ENCODE results near the gene MACROH2A2.
"Not testable (repeated sequence)": the region's sequence is repeated elsewhere in the genome, so short reads cannot be mapped to it uniquely, and the experiment has no call there.

MACROH2A2 gene

DNA sequence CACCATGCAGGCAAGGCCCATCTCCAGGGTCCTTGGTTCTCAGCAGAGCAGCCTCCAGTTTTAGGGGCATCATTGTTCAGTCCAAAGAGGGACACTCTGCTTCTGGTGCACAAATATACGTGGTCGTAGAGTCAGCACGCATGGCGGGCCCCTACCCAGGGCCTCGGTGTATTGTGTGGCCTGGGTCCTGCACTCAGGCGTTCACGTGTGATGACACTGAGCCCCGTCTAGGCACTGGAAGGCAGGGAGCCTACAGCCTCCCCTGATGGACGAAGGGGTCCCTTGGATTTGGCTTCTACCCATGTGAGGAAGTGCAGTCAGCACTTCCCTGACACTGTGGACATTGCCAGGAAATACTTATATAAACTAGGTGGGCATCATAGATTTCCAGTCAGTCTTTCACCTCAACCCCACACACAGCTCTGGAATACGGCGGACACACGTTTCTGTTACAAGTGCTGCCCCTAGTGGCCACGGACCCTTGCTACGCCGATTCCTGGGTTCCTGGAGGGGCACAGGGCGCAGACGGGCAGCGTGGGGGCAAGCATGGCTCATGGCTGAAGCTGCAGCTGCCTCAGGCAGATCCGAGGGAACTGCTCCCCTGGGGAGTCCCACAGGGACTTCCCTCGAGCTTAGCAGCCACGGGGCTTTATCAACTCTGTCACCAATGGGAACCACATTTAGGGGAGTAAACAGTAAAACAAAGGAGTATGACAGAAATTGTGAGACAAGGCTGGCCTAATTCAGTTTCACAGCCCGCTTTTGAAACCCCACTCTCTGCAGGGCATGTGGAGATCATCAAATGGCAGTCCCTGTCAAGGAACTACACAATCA, 54.5 kb downstream of the MACROH2A2 start:
- no peak for DNase-seq

DNA sequence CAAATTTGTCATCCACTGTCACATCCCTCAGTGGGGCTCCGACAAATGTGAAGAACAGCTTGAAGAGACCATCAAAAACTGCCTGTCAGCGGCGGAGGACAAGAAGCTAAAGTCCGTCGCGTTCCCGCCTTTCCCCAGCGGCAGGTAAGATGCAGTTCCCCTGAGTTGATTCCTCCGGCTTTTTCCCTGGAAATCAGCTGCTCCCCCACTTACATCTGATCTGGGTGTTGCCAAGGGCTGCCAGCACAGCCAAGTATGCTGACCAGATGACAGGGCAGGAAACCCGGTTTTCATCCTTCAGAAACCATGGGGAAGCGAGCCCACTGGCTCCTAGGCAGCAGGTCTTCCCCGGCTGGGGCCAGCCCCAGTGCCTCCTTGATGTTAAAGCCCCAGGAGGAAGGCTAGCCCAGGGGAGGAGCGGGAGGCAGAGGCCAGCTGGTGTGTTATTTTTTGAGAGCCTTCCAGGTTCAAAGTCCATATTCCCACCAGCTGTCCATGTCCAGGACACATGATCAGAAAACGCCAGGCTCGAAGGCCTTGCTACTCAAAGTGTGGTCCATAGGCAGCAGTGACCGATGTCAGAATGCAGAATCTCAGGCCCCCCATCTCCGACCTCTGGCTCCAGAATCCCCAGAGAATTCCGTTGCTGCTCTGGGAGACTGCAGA, 56.6 kb downstream of the MACROH2A2 start:
- DNase-seq: no peak

DNA sequence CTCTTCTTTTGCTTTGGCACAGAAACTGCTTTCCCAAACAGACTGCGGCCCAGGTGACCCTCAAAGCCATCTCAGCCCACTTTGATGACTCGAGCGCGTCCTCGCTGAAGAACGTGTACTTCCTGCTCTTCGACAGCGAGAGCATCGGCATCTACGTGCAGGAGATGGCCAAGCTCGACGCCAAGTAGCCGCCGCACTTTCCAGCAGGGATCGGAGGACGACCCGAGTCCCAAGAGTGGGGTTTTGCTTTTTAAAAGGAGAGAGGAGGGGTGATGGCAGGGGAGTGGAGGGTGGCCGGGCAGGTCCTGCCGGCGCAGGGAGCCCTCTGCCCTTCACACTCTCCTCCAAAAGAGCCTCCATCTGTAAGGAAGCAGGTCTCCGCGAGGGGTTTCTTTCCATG, 58.9 kb downstream of the MACROH2A2 start:
- no peak for DNase-seq

DNA sequence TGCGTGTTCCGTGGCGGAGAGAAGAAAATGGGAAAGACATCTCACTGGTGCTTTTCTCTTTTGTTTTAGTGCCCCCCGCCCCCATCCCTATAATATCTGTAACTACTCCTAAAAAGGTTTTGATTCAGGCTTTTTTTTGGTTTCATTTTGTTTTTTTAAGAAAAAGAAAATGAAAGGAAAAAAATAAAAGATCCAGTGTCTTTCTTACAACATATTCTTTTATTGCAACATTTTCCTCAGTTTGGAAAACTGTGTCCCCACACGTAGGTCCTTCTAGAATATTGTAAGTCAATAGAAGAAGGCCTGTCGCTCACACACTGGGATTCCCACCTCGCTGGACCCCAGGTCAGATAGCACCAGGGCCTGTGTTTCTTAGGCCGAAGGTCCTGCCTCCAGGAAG, 59.4 kb downstream of the MACROH2A2 start:
- DNase-seq: no peak

DNA sequence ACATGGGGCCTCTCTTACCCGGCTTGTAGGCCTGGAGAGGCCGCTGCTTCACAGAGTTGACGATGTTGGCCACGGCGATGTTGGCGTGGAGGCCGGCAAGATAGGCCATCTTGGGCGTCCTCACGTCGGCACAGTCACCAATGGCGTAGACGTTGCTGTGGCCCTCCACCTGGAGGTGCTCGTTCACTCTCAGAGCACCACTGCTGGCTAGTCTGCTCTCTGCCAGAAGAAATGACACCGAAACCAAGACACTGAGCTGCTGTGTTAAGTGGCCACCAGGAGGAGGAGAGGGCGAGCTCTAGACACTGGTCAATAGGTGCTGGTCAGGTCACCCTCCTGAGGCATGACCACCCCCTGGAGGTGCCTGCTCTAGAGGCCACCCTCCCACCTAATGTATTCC, 62.3 kb downstream of the MACROH2A2 start:
- DNase-seq: no peak

DNA sequence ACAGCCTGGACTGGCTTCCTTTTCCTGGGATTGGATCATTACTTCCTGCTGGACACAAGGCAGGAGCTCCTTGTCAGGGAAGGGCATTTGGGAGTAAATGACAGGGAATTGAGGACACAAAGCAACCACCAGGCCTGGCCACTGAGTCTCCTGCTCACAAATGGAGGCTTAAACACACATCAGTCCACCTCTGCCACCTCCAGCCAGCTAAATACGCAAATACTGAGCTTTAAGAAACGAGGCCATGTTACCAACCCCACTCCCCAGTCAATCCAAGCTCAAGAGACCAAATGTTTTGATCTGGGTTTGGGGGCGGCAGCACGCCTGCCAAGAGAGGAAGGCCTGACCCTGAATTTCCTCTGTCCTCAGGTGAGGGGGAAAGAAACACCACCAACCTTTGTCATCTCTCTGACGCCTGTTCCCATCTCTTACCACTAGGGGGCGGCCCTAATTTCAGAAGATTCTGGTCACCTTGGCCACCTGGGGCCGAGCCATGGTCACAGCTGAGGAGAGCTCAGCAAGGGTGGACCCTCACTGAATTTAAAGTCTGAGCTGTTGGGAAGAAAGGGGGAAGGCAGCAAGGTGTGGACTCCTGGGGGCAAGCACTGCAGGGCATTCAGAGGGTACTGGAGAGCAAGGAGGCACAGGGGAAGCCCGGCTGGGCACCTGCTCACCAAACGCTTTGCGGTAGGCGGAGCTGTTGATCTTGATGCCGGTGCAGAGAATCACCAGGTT, 63.5 kb downstream of the MACROH2A2 start:
- DNase-seq: no peak

DNA sequence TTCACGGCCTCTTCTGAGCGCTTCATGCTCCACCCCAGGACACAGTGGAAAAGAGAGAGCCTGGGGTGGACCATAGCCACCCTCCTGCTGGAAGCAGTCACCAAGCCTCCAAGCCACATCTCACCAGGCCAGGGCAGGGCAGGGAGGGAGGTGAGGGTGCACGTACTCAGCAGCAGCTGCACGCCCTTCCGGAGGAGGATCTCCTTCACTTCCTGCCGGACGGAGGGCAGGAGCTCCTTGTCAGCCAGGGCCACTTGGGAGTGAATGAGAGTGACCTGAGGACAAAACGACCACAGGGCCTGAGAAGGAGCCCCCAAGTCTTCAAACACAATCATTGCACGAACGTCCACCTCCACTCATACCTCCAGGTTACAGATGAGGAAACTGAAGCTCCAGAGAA, 65.0 kb downstream of the MACROH2A2 start:
- DNase-seq: no peak

DNA sequence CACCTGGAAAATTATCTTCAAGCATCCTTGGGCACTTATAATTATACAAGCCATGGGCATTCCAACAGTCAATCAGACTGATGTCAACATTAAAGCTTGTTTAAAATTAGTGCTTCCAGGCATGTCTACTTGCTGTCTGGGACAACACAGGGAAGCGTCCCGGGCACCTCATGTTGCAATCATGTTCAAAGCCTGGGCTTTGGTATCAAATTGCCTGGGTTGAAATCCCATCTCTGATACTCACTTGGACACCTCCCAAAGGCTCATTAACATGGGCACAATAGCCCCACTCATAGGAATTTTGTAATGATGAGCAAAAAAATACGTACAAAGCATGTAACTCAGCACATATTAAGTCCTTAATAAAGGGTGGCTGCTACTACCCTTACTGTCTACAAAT, 65.5 kb downstream of the MACROH2A2 start:
- no peak for DNase-seq

DNA sequence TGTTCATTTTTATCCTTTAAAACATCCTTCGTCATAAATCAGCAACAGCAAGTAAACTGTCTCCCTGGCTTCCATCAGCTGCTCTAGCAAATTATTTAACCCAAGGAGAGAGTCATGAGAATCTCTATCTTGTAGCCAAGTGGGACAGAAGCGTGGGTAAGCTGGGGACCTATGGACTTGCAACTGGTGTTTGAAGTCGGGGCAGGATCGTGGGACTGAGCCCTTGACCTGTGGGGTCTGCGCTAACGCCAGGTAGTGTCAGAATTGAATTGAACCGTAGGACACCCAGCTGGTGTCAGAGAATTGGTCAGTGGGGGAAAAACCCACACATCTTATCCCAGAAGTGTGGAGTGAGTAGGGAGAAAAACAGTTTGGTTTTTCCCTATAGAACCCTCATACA, 66.6 kb downstream of the MACROH2A2 start:
- DNase-seq: no peak

DNA sequence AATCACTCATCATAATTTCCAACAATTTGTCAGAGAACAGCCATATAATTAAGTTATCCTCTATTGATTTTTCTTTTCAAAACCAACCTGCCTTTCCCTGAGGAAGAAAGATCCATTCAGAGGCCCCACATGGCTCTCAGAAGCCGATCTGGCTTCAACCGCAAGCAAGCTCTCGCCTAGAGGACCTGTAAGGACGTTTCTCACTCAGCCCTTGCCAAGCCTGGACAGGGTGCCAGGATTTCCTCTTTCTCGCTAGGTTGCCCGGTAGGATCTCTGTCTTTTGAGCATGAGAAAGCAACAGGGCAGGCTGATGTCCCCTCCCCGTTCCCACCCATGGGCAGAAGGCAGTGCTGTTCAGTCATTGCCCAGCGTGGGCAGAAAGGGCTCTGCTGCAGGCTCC, 67.0 kb downstream of the MACROH2A2 start:
- DNase-seq: no peak

DNA sequence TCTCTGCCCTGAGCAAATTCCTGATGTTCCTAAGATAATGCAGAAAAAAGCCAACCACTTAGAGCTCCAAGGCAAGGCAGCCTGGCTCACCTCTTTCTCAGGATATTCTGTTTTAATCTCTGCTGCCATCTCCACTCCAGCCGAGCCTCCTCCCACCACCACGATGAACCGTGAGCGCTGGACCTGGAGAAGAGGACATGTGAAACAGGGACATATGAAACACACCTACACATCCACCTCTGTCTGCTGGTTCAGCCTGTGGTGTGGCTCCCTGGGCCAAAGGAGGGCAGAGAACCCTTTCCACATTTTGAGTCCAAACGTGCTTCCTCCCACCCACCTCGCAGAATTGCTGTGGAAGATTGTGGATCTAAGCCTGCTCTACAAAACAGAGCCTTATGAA, 67.8 kb downstream of the MACROH2A2 start:
- no peak for DNase-seq

DNA sequence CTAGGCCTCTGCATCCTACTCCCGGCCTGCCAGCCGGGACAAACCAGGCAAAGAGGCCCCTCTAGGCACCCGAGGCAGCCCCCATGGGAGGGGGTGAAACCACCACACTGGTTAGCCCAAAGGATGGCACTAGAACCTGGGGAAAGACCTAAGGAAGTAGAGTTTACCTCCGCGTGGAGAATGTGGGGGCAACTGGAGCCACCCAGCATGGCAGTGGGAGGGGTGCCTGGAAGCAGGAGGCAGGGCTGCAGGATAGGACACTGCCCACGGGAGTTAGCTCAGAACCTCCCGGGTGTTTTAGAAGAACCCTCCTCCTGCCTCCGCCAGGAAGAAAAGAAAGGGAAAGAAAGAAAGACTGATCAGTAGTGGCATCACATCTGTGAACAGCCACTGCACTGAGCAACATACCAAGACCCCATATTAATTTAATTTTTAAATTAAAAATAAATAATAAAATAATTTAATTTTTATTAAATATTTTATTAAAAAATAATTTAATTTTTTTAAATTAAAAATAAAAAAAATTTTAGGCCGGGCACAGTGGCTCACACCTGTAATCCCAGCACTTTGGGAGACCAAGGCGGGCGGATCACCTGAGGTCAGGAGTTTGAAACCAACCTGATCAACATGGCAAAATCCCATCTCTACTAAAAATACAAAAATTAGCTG, 68.8 kb downstream of the MACROH2A2 start:
- no peak for DNase-seq

DNA sequence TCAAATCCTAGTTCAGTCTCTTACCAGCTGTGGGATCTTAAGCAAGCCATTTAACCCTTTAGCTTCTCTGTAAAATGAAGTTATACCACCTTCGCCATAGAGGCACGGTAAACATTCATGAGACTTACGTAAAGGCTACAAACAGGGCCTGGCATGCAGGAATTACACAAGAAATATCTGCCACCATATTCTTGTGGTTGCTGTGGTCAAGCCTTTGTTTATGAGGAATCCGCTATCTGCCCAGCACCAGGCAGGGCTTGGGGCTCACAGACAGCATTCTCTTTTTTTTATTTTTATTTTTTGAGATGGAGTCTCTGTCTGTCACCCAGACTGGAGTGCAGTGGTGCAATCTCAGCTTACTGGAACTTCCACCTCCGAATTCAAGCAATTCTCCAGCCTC, 70.1 kb downstream of the MACROH2A2 start:
- no peak for DNase-seq

DNA sequence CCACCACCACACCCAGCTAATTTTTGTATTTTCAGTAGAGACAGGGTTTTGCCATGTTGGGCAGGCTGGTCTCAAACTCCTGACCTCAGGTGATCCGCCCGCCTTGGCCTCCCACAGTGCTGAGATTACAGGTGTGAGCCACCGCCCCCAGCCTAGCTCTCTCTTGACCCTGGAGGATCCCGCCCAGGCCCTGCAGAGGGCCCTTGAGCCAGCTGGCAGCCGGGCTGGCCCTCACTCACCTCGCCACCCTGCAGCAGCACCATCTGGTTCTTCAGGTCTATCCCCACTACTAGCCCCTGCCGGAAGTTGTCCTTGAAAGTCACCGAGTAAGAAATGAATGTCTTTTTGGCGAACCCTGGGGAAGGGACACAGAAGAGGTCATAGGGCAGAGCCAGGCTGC, 70.5 kb downstream of the MACROH2A2 start:
- DNase-seq: not testable (repeated sequence)

DNA sequence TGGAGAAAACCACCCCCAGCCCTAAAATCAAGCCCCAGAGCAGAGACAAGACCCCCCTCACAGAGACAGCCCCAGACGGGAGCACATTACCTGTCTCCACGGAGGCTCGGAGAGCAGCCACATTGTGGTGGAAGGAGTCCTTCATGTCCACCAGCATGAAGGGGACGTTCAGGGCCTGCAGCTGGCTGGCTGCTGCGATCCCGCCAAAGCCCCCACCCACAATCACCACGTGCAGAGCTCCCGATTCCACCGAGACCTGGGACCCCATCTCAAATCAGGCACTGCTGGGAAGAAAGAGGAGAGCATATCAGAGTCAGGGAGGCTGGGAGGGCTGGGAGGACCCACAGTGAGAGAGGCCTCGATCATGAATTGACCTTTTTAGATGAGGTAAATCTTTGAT, 71.2 kb downstream of the MACROH2A2 start:
- DNase-seq: no peak

DNA sequence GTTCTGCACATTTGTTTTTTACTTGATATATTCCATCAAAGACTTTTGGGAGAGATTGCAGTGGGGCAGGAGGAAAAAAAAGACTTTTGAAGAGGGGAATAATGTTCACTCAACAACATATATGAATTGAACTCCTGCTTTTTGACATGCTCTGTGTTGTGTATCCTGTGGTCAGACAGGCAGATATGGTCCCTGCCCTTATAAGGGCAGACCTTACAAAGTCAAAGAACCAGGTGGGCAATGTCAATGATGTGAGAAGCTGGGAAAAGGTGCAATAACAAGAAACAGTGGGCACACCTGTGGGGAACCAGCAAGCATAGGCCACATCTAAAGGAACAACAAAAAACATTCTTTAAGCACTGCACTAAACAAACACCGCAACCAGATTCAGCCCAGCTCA, 71.8 kb downstream of the MACROH2A2 start:
- no peak for DNase-seq

DNA sequence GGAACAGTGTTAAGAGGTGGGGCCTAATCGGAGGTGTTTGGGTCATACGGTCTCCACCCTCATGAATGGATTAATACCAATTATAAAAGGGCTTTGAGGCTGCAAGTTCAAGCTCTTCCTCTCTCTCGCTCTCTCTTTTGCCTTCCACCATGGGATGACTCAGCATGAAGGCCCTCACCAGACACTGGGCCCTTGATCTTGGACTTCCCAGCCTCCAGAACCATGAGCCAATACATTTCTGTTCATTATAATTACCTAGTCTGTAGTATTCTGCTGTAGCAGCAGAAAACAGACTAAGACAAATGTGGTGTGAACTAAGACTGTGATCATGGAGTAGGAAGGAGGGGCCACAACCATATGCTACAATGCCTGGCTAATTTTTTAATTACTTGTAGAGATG, 72.3 kb downstream of the MACROH2A2 start:
- no peak for DNase-seq

DNA sequence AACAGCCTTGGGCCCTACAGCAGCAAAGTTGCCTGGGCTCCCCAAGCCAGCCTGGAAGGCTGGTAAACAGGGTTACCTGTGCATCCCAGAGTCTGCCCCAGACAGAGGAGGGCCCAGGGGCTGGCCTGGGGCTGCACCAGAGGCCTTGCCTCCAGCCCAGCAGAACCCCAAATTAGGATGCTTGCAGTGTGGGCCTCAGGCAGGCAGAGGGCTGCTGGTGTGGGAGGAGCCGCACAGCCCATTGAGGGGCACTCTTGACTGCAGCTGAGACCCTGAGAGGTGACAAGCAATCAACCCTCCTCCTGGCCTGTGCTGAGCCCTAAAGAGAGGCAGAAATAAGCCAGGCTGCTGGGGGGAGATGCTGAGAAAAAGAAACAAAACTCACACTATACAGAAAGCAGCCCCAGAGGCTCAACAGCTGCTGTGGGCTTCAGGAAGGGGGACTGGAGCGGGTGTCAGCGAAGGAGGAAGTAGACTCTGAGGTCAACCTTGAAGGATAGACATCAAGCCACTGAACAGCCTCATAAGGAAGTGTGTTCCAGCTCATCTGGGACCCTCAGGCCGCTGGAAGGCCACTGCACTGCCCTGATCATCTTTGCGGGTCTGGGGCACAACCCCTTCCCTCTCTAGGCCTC, 73.4 kb downstream of the MACROH2A2 start:
- no peak for DNase-seq

DNA sequence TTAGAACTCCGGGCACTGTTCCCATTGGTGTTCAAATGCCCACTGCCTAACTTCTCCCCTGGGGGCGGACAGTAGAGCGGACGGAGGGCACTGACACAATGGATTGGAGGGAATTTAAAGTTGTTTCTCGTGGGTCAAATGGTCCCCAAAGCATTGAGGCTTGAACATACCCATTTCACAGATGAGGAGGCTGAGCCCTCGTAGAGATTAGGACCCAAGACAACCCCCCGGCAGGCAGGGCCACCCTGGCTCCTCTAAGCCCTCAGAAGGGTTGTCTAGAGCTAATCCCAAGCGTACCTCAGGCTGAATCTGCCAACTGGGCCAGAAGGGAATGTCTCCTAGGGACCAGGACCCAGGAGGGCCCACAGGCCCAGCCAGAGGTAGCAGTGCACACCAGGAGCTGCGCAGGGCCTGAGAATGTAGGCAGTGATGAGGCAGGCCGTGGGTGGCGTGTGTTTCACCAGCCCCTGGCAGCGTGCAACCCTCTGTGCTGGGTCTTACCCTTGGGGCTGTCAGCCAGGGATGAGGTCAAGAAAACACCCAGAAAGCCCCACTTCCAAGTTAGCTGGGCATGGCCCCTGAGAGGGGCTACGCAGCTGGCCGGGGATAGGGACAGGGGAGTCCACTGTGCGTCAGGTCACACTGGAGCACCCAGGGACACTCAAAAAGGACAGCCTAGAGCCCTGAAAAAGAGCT, 74.2 kb downstream of the MACROH2A2 start:
- no peak for DNase-seq

DNA sequence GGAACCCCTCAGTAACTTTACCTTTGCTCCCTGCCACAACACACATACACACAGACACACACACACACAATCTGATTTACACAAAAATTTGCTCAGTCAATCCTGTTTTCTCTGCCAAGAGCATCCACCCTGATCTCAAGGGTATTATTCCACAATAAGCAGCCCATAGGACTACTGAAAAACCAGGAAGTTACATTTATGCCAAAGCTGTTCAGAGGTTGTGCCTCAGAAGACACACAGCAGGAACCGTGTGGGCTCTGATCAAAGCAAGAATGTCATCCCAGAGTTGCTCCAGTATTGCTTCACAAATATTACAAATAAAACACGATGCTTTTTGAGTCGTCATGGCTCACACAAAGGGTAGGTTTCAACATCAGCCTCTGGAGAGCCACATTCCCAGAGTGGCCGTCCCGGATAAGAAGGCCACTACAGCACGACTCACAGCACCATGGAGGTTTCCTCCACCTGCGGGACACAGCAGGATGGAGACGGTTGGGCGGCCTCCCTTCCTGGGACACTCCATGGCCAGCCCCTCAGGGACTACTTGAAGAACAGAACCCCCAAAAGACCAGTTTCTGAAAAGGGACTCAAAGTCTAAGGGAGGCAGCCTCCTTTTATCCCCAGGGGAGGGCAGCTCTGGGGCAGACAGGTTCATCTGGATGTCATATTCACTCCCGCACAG, 78.4 kb downstream of the MACROH2A2 start:
- DNase-seq: no peak

DNA sequence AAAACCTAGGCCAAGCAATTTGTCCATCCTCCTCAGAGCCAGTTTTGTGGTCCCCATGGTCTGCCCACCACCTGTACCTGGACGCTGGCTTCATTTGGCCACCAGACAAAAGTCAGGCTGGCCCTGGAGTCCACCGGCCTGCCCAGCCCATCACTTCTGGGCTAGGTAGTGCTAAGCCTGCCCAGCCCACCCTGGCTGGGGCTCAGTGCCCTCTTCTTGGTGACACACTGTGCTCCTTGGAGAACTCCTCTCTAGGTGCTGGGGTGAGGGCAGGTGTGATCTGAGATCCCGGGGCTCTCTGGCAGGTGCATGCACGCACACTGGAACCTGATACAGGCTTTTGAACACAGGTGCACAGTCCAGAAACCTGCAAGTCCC, 78.9 kb downstream of the MACROH2A2 start:
- no peak for DNase-seq

Data from cortex of kidney (tissue), 1 donor.